HG03354 (cell line): ENCODE measurements around the gene CNTNAP2.
"Not testable (repeated sequence)": the region's sequence is repeated elsewhere in the genome, so short reads cannot be mapped to it uniquely, and the experiment has no call there.

Experiments used
- ATAC-seq: cut with Tn5 transposase; IDR thresholded peaks from one replicate; pipeline ENCODE4 v1.9.1; 2021; ENCODE audit warnings: mild to moderate bottlenecking; ENCODE audit not compliant: unreplicated experiment, poor library complexity, severe bottlenecking

The CNTNAP2 gene

DNA sequence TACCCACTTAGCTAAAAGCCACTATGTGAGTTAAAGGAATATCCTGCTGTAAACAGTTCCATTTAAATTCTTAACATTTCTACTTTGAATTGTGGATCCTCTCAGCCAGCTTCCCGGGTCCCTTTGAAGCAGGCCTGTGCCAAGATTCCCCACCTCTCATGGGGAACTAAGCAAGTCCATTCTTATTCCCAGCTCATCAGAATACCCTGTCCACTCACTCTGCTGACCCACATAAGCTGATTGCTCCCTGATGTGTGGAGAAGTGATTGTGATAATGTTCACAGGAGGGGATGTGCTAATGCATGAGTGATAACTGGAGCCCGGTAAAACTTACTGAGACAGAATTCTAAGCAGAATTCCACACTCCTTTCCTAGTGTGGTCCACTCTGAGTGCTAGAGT lies 709.7 kb downstream of the CNTNAP2 start:
- no peak for ATAC-seq

- no peak for ATAC-seq
Measured at GRCh38 chr7:146830686-146831085, 714.1 kb downstream of the CNTNAP2 start.

GRCh38 chr7:146831875-146832274 lies 715.3 kb downstream of the CNTNAP2 start:
- ATAC-seq = no peak

GRCh38 chr7:146844405-146844804 lies 727.8 kb downstream of the CNTNAP2 start:
- no peak for ATAC-seq

DNA sequence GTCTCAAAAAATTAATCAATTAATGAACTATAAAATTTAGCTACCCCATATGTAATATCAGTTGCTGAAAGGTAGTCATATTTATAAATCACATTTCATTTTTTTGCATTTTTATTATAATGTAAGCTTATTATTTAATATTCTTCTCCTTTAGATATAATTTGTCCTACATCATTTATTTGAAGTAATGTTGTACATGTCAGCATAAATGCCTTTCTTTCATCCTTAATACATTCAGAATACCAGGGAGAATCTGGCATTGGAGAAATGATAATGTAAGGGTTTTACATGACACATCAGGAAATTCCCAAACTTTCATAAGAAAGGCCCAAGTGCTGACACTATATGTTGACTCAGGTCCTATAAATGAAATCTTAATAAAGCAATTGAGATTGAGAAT lies 742.1 kb downstream of the CNTNAP2 start:
- ATAC-seq = no peak

- ATAC-seq = no peak
Measured at GRCh38 chr7:146861701-146862100, 745.1 kb downstream of the CNTNAP2 start.

DNA sequence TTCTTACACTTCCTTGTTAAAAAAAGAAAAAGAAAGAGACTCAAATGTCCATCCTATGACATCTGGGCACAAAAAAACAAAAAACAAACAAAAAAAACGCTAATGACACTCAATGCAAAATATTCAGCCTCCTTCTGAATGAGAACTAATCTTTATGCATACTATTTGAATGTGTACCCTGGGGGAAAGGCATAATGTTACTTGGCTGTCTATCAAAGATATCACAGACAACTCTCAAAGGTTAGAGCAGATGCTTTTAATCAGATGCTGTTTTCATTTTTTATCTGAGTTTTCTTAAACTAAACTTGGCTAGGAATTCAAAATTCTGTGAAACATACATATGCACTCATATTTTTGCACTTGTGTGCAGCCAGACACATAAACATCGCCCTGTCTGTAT lies 745.8 kb downstream of the CNTNAP2 start:
- ATAC-seq = no peak

DNA sequence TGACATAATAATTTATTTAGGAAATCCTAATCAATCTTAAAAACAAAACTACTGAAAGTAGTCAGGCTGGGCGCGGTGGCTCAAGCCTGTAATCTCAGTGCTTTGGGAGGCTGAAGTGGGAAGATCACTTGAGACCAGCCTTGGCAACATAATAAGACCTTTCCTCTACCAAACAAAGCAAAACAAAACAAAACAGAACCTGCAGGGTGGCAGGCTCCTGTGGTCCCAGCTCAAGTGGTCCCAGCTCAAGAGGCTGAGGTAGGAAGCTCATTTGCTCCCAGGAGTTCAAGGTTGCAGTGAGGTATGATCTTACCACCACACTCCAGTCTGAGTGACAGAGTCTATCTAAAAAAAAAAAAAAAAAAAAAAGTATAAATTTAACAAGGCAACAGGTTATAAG lies 748.0 kb downstream of the CNTNAP2 start:
- no peak for ATAC-seq

- ATAC-seq = no peak
Measured at GRCh38 chr7:146865696-146866095, 749.1 kb downstream of the CNTNAP2 start.

GRCh38 chr7:146874722-146875121 lies 758.1 kb downstream of the CNTNAP2 start:
- ATAC-seq = no peak

DNA sequence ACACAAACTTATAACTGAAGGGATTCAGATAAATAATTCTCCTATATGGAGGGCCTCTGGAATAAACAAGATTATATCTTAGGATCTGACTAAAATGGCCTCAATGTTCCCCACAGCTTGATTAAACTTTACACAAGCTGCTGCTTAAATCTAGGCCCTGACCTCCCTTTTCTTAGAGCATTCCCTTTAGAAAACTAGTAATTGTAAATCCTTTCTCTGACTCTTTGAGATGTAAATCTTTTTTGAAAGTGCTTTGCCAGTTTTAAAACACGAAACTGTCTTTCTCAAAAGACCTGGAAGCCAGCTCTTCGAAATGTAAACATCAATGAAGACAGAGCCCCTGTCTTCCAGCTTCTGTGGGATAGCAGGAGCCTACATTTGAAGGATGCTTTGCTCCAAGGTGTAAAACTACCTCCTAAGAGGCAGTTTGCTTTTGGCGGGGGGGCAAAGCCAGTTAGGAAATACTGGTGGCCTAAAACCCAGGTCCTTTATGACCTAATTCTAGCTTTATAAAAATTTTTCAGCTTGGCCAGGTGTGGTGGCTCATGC lies 758.7 kb downstream of the CNTNAP2 start:
- no peak for ATAC-seq

- no peak for ATAC-seq
Measured at GRCh38 chr7:146875981-146876380, 759.4 kb downstream of the CNTNAP2 start.

DNA sequence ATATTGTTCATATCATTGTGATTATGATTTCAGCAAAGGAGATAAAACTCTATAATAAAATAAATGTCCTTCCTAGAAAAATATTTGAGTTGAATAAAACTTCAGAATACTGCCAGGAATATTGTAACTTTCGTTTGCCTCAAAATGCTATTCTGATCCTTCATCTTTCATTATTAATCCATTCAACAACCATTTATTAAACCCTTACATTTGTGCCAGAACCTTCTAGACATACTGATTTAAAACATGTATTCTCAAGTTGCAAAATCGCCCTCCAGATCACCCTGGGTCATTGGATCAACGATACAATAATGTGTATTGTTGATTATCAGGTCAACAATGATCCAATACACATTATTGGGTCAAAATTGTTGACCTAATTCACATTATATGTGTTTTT lies 759.8 kb downstream of the CNTNAP2 start:
- ATAC-seq = no peak

DNA sequence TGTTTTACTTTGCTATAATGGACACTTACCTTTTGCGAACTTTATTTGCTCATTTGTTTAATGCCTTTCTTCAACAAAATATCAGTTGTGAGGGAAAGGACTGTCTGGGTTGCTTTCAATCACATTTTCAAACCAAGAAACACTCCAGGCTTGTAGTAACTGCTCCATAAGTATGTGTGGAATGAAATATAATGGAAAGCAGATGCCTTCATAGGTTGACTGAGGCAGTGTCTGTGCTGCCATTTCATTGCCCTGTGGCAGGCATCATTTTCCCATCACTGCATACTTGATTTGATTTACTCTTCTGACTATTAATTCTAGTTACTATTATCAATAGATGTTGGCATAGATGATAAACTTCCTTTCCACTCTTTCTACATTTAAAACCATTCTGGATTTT lies 762.3 kb downstream of the CNTNAP2 start:
- no peak for ATAC-seq

DNA sequence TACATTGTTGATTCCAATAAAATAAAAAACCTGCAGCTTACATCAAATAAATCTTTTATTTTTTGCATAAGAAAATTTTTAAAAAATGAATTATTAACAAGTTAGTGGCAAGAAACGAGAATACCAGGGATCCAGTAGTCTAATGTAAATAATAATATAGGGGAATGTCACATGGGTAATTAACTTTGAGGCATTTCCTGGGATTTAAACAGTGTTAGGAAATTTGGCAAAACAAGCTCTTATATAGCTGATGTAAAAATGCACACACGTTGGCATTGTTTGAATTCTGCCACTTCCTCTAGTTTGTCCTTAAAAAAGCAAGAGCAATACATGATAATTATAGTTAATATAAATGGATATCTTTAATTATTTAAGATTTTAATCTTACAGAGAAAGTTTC lies 768.6 kb downstream of the CNTNAP2 start:
- ATAC-seq = no peak

DNA sequence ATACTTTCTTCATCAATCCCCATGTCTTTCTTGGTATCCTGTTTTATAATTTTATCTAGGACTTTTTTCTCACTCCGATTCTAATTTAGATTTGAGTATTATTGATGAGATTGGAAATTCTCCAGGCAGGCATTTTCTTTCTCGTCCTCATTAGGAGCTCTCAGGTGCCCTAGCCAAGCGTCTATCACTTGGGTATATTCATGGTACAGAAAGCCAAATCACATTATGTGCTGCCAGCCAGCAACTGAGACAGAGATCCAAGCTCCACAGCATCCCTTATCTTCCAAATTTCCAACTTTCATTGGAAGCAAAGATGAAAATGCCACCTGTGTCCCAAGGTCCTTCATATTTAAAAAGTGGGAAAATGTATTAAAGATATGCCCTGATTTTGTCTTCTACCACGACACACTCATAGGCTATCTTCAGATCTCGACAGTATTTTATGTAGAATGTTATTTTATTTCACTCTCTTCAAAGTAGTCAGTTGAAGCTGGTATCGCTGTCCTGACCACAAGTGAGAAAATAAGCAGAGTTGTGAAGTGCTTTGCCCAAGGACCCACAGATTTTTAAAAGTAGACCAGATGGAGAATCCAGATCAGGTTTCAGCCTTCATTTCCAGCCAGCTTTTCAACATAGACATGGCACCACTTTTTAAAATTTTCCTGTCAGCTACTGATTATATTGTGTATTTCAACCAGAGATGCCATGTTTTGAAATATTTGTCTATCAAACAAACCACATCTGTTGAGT lies 773.4 kb downstream of the CNTNAP2 start:
- no peak for ATAC-seq

- ATAC-seq = no peak
Measured at GRCh38 chr7:146892151-146892550, 775.5 kb downstream of the CNTNAP2 start.

- ATAC-seq = no peak
Measured at GRCh38 chr7:146894927-146895326, 778.3 kb downstream of the CNTNAP2 start.

- ATAC-seq = no peak
Measured at GRCh38 chr7:146902266-146902665, 785.7 kb downstream of the CNTNAP2 start.

- no peak for ATAC-seq
Measured at GRCh38 chr7:146902728-146903127, 786.1 kb downstream of the CNTNAP2 start.

GRCh38 chr7:146905746-146906145 lies 789.1 kb downstream of the CNTNAP2 start:
- ATAC-seq = not testable (repeated sequence)

GRCh38 chr7:146922782-146923181 lies 806.2 kb downstream of the CNTNAP2 start:
- ATAC-seq = no peak
